ENCODE measurements around the gene ZNF462. TPM values are rescaled to one million over a fixed set of nuclear protein-coding genes. Genes with fewer than 3 reads are reported as not detected.
A peak's percentile ranks its signal among the peaks of the same experiment; 100 is the strongest.
"Not testable (repeated sequence)": the region's sequence is repeated elsewhere in the genome, so short reads cannot be mapped to it uniquely, and the experiment has no call there.

Gene ZNF462
- total and polyA plus RNA-seq, 4 donors: 1.3 to 24.0 (median 9.2) TPM

DNA sequence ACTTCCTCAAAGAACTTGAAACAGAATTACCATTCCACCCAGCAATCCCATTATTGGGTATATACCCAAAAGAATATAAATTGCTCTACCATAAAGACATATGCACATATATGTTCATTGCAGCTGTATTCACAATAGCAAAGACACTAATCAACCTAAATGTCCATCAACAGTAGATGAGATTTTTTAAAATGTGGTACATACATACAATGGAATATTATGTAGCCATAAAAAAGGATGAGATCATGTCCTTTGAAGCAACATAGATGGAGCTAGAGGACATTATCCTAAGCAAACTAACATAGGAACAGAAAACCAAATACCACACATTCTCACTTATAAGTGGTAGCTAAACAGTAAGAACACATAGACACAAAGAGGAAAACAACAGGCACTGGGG lies 28.1 kb upstream of the ZNF462 start:
- Histone ChIP-seq H3K4me3 (ENCODE audit: low read length in 2 of 2) (no peak overlapping the region), H3K36me3 (ENCODE audit: control insufficient read depth in 1 of 2, insufficient read depth in 2 of 2, low read length in 1 of 2) (no peaks in the 10 kb centered on the region), H3K4me1 (ENCODE audit: control insufficient read depth in 1 of 2, insufficient read depth in 2 of 2, low read length in 2 of 2) (no peaks in the 10 kb centered on the region), H3K27me3 (ENCODE audit: control insufficient read depth in 1 of 2, insufficient read depth in 2 of 2, low read length in 1 of 2) (no peaks in the 10 kb centered on the region), H3K27ac (ENCODE audit: low read depth in 1 of 2, low read length in 2 of 2) (no peak overlapping the region), H3K9me3 (ENCODE audit: control insufficient read depth, low read length) (no peaks in the 10 kb centered on the region)
- intact Hi-C loops (cut with DNase I): no loop called here
- ATAC-seq (ENCODE audit: low FRiP score): no peak
- DNase-seq: no peak

DNA sequence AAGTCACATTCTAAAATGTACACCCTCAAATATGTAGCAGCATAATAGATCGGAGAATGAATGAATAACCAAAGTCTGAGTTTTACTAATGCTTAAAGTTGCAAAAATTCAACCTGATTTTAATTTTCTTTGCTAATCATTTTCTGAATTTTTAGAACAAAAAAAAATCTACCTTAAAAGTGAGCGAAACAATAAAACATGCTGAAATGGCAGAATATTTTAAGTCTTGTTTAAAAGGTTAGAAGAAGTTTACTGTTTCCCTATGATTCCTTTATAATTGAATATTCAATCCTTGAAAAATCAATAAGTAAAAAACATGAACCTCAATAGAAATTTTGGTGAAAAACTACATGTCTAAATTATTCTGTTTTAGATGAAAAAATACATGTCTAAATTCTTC lies 27.1 kb upstream of the ZNF462 start:
- Histone ChIP-seq H3K9me3 (ENCODE audit: control insufficient read depth, low read length) (no peaks in the 10 kb centered on the region), H3K27me3 (ENCODE audit: control insufficient read depth in 1 of 2, insufficient read depth in 2 of 2, low read length in 1 of 2) (no peaks in the 10 kb centered on the region), H3K27ac (ENCODE audit: low read depth in 1 of 2, low read length in 2 of 2) (no peak overlapping the region), H3K4me1 (ENCODE audit: control insufficient read depth in 1 of 2, insufficient read depth in 2 of 2, low read length in 2 of 2) (no peaks in the 10 kb centered on the region), H3K4me3 (ENCODE audit: low read length in 2 of 2) (no peak overlapping the region), H3K36me3 (ENCODE audit: control insufficient read depth in 1 of 2, insufficient read depth in 2 of 2, low read length in 1 of 2) (no peaks in the 10 kb centered on the region)
- 95% methylated on average over 2 of the region's 2 CpGs for WGBS, 2 donors
- intact Hi-C loops (cut with DNase I): no loop called here
- DNase-seq: no peak
- ATAC-seq (ENCODE audit: low FRiP score): no peak

DNA sequence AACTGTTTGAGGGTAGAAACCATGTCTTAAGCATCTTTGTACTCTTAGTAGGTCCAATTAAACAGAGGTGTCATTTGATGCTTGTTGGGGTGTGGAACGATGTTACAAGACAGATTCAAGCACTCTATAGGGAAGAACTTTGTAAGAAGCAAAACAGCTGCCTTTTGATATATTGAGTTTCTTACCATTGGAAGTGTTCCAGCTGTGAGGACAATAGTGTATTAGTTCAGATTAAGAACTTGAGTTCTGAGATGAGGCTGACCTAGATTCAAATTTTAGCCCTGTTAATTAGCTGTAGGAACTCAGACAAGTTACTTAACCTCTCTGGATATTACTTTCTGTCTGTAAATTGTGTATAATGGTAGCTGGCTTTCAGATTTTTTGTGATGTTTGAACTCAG lies 19.6 kb upstream of the ZNF462 start:
- Histone ChIP-seq H3K27me3 (ENCODE audit: control insufficient read depth in 1 of 2, insufficient read depth in 2 of 2, low read length in 1 of 2) (no peaks in the 10 kb centered on the region), H3K36me3 (ENCODE audit: control insufficient read depth in 1 of 2, insufficient read depth in 2 of 2, low read length in 1 of 2) (no peaks in the 10 kb centered on the region), H3K27ac (ENCODE audit: low read depth in 1 of 2, low read length in 2 of 2) (no peak overlapping the region), H3K4me1 (ENCODE audit: control insufficient read depth in 1 of 2, insufficient read depth in 2 of 2, low read length in 2 of 2) (no peaks in the 10 kb centered on the region), H3K9me3 (ENCODE audit: control insufficient read depth, low read length) (no peaks in the 10 kb centered on the region), H3K4me3 (ENCODE audit: low read length in 2 of 2) (no peak overlapping the region)
- ATAC-seq (ENCODE audit: low FRiP score) (no peak), DNase-seq (no peak)
- intact Hi-C loops (cut with DNase I): no loop called here
- WGBS, 2 donors: 60 to 65% methylated on average over 1 of the region's 1 CpG

DNA sequence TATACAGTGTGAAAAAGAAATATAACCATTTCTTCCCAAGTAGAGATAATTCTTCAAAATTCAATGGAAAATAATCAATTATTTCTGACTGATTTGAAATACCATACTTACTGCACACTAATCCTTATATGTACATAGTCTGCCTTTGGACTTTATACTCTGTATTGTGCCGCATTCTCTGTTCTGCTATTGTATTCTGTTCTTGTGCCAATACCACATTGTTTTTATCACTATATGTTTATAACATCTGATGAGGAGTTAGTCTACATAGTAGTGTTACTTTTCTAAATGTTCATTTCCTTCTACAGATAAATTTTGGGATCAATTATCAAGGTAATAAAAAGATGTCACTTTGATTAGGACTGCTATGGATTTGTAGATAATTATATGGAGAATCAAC lies 16.7 kb upstream of the ZNF462 start:
- Histone ChIP-seq H3K27me3 (ENCODE audit: control insufficient read depth in 1 of 2, insufficient read depth in 2 of 2, low read length in 1 of 2) (no peaks in the 10 kb centered on the region), H3K4me1 (ENCODE audit: control insufficient read depth in 1 of 2, insufficient read depth in 2 of 2, low read length in 2 of 2) (no peaks in the 10 kb centered on the region), H3K9me3 (ENCODE audit: control insufficient read depth, low read length) (no peaks in the 10 kb centered on the region), H3K27ac (ENCODE audit: low read depth in 1 of 2, low read length in 2 of 2) (no peak overlapping the region), H3K36me3 (ENCODE audit: control insufficient read depth in 1 of 2, insufficient read depth in 2 of 2, low read length in 1 of 2) (no peaks in the 10 kb centered on the region), H3K4me3 (ENCODE audit: low read length in 2 of 2) (no peak overlapping the region)
- no peak for ATAC-seq (ENCODE audit: low FRiP score)
- no peak for DNase-seq
- intact Hi-C loops (cut with DNase I): no loop called here
- 91 to 93% methylated on average over 1 of the region's 1 CpG for WGBS, 2 donors

DNA sequence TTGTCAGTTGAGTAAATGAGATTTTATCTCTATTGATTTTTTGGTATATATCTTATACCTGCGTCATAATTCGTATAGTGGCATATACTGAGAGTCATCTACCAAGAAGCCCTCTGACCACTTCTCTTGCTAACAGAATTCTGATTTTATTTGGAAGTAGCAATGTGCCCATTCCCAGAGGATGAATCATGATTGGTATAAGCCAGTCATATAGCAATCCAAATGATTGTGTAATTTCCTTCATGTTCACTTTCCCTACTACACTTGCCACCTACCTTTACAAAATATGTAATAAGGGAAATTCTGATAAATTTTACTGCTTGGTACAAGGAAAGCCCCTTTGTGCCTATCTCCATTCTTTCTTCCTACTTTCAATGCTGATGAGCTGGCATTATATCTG lies 16.1 kb upstream of the ZNF462 start:
- WGBS, 2 donors: 89 to 92% methylated on average over 2 of the region's 2 CpGs
- no peak overlapping the region for H3K4me3 ChIP-seq (ENCODE audit: low read length in 2 of 2)
- H3K27ac ChIP-seq (ENCODE audit: low read depth in 1 of 2, low read length in 2 of 2): no peak overlapping the region
- H3K36me3 ChIP-seq (ENCODE audit: control insufficient read depth in 1 of 2, insufficient read depth in 2 of 2, low read length in 1 of 2): no peaks in the 10 kb centered on the region
- H3K27me3 ChIP-seq (ENCODE audit: control insufficient read depth in 1 of 2, insufficient read depth in 2 of 2, low read length in 1 of 2): no peaks in the 10 kb centered on the region
- no peaks in the 10 kb centered on the region for H3K4me1 ChIP-seq (ENCODE audit: control insufficient read depth in 1 of 2, insufficient read depth in 2 of 2, low read length in 2 of 2)
- no peak for ATAC-seq (ENCODE audit: low FRiP score)
- no peaks in the 10 kb centered on the region for H3K9me3 ChIP-seq (ENCODE audit: control insufficient read depth, low read length)
- intact Hi-C loops (cut with DNase I): no loop called here
- no peak for DNase-seq

DNA sequence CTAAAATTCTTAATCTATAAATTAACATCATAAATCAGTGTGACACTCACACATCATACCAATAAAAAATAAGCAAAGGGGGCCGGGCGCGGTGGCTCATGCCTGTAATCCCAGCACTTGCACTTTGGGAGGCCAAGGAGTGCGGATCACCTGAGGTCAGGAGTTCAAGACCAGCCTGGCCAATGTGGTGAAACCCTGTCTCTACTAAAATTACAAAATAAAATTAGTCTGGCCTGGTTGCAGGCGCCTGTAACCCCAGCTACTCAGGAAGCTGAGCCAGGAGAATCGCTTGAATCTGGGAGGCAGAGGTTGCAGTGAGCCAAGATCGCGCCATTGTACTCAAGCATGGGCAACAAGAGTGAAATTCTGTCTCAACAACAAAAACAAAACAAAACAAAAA lies 11.3 kb upstream of the ZNF462 start:
- H3K36me3 ChIP-seq (ENCODE audit: control insufficient read depth in 1 of 2, insufficient read depth in 2 of 2, low read length in 1 of 2); H3K4me3 ChIP-seq (ENCODE audit: low read length in 2 of 2); H3K9me3 ChIP-seq (ENCODE audit: control insufficient read depth, low read length); H3K27me3 ChIP-seq (ENCODE audit: control insufficient read depth in 1 of 2, insufficient read depth in 2 of 2, low read length in 1 of 2); intact Hi-C loops (cut with DNase I); H3K27ac ChIP-seq (ENCODE audit: low read depth in 1 of 2, low read length in 2 of 2); H3K4me1 ChIP-seq (ENCODE audit: control insufficient read depth in 1 of 2, insufficient read depth in 2 of 2, low read length in 2 of 2); ATAC-seq (ENCODE audit: low FRiP score); DNase-seq: not testable (repeated sequence)
- WGBS, 2 donors: 92 to 94% methylated on average over 8 of the region's 8 CpGs

DNA sequence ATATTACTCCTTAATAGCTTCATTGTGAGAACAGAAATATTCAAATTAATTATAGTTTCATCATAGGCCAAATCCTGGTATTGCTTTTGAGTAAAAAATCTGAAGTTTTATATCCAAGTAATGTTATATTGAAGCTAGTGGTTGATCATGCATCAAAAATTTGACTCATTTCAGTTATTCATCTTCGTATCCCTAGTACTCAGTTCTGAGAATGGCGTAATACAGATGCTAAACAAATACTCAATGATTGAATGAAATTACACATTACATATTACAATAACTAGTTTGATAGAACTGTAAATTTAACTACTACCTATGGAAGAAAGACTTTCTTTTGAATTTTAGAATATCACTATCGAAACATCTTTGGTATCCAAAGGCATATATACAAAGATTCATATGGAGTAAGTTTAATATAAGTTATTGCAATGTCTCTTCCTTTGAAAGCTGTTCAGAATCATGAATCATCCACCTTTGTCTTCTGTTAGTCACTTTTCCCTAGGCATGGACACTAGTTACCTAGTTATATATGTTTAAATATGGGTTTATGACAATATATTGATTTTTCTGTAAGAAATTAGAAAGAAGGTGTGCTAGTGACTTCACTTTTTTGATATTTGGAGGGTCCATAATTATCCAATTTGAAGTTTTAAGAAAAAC lies 5.0 kb upstream of the ZNF462 start:
- H3K4me1 ChIP-seq (ENCODE audit: control insufficient read depth in 1 of 2, insufficient read depth in 2 of 2, low read length in 2 of 2): no peaks in the 10 kb centered on the region
- H3K27ac ChIP-seq (ENCODE audit: low read depth in 1 of 2, low read length in 2 of 2): no peak overlapping the region
- H3K36me3 ChIP-seq (ENCODE audit: control insufficient read depth in 1 of 2, insufficient read depth in 2 of 2, low read length in 1 of 2): no peaks in the 10 kb centered on the region
- intact Hi-C loops (cut with DNase I): no loop called here
- 97 to 98% methylated on average over 3 of the region's 3 CpGs for WGBS, 2 donors
- H3K27me3 ChIP-seq (ENCODE audit: control insufficient read depth in 1 of 2, insufficient read depth in 2 of 2, low read length in 1 of 2): no peaks in the 10 kb centered on the region
- ATAC-seq (ENCODE audit: low FRiP score) (no peak), DNase-seq (no peak)
- H3K4me3 ChIP-seq (ENCODE audit: low read length in 2 of 2): no peak overlapping the region
- no peaks in the 10 kb centered on the region for H3K9me3 ChIP-seq (ENCODE audit: control insufficient read depth, low read length)

DNA sequence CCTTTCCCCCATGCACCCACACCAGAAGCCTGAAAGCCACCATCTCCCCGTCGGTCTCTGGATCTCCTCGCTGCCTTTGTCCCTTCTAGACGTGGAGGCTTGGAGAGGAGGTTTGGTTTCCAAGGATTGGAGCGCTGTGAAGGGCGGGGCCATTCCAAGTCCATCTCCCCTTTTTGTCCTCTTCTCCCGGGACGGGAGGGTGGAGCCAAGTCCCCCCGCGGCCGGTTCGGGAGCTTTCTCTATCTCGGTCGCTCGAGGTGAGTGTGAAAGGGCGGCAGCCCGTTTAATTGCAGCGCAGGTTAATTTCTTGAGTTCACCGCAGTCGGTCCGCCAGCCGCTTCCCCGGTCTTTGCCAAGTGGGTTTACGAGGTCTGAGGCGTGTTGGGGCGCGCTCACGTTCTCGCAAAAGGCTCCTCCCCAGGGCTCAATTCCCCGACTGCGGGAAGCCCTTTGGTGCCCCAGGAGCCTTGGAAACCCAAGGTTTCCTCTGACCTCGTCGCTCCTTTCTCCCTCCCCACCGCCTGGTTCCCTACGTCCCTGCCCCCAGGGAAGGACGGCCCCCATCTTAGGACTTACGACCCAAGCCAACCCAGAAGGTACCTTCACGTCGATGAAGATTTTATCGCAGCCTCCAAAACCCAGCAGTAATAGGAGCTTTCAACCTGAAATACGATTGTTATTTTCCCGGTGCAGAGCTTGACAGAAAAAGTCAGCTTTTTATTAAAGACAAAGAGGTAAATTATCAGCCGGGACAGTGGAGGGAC lies 2.8 kb upstream of the ZNF462 start:
- 3% methylated on average over 43 of the region's 43 CpGs for WGBS, 2 donors
- Histone ChIP-seq H3K4me1 (ENCODE audit: control insufficient read depth in 1 of 2, insufficient read depth in 2 of 2, low read length in 2 of 2) (no peaks in the 10 kb centered on the region), H3K36me3 (ENCODE audit: control insufficient read depth in 1 of 2, insufficient read depth in 2 of 2, low read length in 1 of 2) (no peaks in the 10 kb centered on the region), H3K27ac (ENCODE audit: low read depth in 1 of 2, low read length in 2 of 2) (no peak overlapping the region), H3K9me3 (ENCODE audit: control insufficient read depth, low read length) (no peaks in the 10 kb centered on the region), H3K27me3 (ENCODE audit: control insufficient read depth in 1 of 2, insufficient read depth in 2 of 2, low read length in 1 of 2) (no peaks in the 10 kb centered on the region), H3K4me3 (ENCODE audit: low read length in 2 of 2) (peak overlapping the region; percentile 50 to 69)
- ATAC-seq (ENCODE audit: low FRiP score) (no peak), DNase-seq (peak; percentile 38 to 76)
- intact Hi-C loops (cut with DNase I): loop anchor here in 1 of 2 donors (10.0 kb wide), 1 partner anchor 165 kb away; no protein-coding TSS in a partner anchor
